ENCODE data around the gene EMX2.
"Not testable (repeated sequence)": the region's sequence is repeated elsewhere in the genome, so short reads cannot be mapped to it uniquely, and the experiment has no call there.

Gene EMX2

DNA sequence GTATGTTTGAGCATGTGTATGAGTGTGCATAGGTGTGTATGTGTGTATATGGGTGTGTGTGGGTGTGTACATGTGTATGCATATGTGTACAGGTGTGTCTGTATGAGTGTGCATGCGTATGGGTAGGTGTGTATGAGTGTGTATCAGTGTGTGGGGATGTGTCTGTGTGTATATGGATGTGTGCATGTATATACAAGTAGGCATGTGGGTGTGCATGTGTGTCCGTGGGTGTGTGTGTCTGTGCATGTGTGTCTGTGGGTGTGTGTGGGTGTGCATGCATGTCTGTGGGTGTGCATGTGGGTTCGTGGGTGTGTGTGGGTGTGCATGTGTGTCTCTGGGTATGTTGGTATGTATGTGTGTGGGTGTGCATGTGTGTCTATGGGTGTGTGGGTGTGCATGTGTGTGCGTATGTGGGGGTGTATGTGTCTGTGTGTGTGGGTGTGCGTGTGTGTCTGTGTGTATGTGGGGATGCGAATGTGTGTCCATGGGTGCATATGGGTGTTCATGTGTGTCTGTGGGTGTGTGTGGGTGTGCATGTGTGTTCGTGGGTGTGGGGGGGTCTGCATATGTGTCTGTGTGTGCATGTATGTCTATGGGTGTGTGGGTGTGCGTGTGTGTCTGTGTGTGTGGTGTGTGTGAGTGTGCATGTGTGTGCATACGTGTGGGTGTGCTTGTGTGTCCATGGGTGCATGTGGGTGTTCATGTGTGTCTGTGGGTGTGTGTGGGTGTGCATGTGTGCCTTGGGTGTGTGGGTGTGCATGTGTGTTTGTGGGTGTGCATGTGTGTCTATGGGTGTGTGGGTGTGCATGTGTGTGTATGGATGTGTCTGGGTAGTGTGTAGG is 20.6 kb downstream of the EMX2 start:
- DNase-seq, result no peak

- DNase-seq, result no peak
Measured at GRCh38 chr10:117563780-117564179, 21.2 kb downstream of the EMX2 start.

DNA sequence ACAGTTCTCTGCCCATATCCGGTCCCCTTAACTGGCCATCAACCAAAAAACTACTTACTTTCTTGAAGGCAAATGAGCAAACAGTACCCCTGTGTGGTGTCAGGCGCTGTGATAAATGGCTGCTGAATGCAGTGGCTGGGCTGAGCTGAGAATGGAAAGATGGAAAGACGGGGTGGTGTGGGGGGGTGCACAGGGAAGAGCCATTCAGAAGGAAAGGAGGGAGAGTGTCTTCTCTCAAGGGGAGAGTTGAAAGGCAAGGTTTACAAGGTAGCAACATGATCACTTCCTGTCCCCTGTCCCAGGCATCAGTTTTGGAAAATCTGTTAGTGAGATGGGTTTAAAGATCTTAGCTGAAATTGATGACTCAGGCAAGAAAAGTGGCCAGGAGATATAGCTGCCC is 22.5 kb downstream of the EMX2 start:
- DNase-seq, result no peak

DNA sequence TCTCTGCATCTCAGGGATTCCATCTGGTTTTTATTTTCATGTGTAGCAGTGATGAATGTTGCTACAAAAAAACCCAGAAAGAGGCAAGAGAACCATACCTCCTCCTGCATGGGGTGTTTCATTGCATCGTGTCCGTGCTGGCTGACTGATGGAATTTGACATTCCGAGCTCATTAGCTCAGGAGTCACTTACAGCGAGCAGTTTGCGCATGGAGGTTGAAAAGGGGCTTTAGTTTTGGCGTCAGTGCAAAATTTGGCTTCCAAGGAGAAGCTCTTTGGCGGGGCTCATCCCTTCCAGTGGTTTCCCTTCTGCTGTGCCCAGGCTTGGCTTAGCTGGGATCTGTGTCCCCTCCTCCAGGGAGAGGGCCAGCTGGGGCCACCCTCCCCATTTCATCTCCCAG is 25.8 kb downstream of the EMX2 start:
- DNase-seq, result no peak

- no peak for DNase-seq
Measured at GRCh38 chr10:117569610-117570390, 27.3 kb downstream of the EMX2 start.

DNA sequence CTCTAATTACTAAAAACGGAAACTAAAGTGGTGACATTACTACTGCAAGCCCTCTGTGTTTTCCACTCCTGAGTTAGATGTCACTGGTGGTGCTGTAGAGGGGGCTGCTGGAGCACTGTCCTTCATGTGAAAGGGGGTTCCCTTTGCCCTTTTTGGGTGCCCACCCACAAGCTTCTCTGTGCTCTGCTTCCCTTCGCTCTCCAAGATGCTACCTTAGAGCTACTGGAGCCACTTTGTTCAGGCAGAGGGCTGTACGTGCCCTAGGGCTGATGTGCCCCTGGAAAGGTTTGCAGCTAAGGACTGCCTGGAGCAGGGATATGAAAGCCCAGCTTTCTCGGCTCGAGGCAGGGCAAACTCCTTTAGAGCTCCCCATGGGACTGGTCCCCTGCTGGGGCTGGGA is 28.3 kb downstream of the EMX2 start:
- DNase-seq, result no peak

DNA sequence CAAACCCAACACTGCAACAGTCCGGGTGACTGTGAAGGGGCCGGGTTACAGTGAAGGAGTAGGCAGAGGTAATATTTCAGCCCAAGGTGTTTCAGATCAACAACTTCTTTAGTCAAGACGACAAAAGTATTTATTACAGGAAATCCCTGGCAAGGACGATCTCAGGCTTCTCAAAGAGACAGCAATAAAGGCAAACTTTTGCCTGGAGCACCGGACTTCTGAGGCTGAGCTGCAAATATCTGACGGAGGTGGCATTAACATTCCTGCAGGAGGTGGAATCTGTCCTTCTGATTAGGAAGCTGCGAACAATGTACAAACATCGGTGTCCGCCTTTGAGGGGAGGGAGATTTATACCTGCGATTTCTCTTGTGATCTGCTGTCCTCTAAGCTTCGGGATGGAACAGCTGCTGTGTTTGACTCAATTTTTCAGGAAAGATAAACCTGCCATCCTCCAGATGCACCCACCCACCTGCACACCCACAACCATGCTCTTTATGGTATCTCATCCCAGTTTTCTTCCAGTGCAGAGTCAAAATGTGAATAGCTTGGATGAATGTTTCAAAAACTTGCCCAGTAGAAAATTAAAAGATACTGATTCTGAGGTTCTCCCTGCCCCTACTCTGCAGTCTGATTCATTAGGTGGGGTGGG is 32.1 kb downstream of the EMX2 start:
- no peak for DNase-seq

- DNase-seq, result no peak
Measured at GRCh38 chr10:117578490-117578889, 35.9 kb downstream of the EMX2 start.

GRCh38 chr10:117578999-117579590 is 36.5 kb downstream of the EMX2 start:
- no peak for DNase-seq

- DNase-seq, result no peak
Measured at GRCh38 chr10:117581961-117582360, 39.4 kb downstream of the EMX2 start.

GRCh38 chr10:117584831-117585230 is 42.3 kb downstream of the EMX2 start:
- DNase-seq, result not testable (repeated sequence)

GRCh38 chr10:117587036-117587435 is 44.5 kb downstream of the EMX2 start:
- DNase-seq, result no peak

DNA sequence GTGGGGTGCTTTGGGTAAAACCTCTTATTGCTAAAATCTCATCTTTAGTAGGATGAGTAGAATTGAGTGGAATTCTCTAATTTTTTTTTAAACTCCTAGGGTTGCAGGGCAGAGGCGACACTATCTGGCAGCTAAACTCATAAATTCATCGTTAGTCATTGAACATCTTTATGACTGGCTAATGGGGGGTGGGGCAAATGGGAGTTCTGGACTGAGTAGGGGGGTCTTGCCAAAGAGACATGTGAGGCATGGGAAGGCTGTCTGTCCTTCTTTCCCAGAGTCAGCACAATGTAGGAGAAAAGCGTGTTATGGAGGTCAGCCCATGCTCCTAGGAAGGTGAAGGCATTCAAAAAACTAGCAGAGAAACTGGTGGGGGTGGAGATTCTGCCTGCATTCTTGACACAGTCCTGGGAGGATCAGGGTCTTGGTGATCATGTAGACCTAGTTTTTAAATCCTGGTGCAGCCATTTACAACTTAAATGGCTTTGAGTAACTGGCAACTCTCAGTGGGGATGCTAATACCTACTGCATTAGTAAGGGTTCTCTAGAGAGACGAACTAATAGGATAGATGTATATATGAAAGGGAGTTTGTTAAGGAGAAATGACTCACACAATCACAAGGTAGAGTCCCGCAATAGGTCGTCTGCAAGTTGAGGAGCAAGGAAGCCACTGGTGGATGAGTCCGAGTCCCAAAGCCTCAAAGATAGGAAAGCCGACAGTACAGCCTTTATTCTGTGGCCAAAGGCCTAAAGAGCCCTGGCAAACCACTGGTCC is 47.7 kb downstream of the EMX2 start:
- no peak for DNase-seq

GRCh38 chr10:117591043-117591442 is 48.5 kb downstream of the EMX2 start:
- DNase-seq, result no peak

- DNase-seq, result no peak
Measured at GRCh38 chr10:117594722-117595121, 52.2 kb downstream of the EMX2 start.

DNA sequence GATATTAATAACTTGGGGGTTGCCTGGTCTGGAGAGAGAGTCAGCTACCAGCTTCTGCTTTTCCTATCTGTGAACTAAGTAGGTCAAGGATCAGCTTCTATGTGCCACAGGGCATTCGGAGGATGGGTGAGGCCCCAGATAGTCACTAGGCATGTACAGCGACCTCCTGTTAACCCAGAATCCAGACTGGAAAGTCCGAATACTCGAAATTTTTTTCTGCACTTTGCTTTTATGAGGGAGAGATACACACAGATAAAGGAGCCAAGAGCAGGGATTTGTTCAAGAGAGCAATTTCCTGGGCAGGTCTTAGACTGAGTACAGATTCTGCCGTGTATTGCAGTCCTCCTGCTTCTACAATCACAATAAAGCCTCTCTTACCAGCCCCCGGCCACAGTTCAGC is 54.2 kb downstream of the EMX2 start:
- DNase-seq, result no peak

DNA sequence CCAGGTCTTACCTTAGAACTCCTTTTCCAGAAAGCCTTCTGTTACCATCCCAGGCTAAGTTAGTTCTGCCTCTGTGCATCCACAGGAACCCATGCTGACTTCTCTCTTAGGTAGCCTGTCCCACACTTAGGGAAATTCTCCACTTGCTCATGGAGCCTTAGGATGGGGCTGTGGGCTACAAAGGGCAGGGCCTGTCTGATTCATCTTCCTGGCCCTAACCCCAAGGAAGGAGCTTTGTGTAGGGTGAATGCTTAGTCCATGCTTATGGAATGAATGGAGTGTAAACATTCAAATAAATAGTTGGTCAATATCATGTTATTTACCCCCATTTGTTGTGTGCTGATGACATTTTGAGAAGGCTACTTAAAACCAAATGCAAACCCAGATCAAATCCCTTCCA is 54.7 kb downstream of the EMX2 start:
- DNase-seq, result no peak
